ENCODE results near the gene MAG.

DNA sequence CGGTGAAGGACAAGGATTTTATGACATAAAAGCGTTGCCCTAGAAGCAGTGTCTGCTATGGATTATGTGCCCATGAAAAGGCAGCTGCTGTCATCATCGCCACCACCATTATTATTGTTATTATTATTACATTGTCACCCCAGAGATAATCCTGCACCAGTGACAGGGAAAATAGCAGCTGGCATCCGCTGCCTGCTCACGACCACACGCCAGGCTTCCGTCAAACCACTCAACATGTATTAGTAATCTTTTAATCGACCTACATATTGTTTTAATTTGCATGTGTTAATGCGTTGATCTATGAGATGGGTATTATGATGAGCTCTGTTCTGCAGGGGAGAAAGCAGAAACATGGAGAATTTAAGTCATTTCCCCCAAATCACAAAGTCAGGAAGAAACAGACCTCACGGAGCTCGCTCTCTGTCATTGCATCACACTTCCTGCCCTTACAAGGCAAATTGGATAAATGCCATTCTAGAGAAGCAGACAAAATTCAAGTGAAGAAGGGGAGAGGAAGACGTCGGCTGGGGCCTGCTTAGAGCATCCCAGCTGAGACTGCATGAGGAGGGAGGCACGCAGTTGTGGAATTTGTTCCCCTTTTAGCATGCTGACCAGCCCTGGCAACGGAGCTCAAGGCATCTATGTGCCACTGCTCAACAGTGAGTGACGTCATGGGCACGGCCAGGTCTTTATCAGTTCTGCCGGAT, 66.1 kb downstream of the MAG start, which contains the start of gene FFAR3:
- TF ChIP-seq ZNF274 (IDR thresholded peaks at IDR 0.05; ENCODE audit: low read depth, low read length) (no peak), SUZ12 (IDR thresholded peaks at IDR 0.05; ENCODE audit: extremely low read depth, insufficient read depth, insufficient read length) (no peak)

Data from NT2/D1 (cell line).